GM12878 (cell line): ENCODE data around the gene IKZF1. TPM values are rescaled to one million over a fixed set of nuclear protein-coding genes. Genes with fewer than 3 reads are reported as not detected.
A peak's percentile ranks its signal among the peaks of the same experiment; 100 is the strongest.

Experiments
- BCL3 ChIP-seq: IDR thresholded peaks from 2 replicates; pipeline ENCODE4 v1.6.1; 2011; ENCODE audit warnings: borderline replicate concordance, low read depth, mild to moderate bottlenecking, moderate library complexity, low read length; ENCODE audit not compliant: insufficient read depth, poor library complexity, severe bottlenecking
- BHLHE40 ChIP-seq, 2 experiments: fragments of 450-650 bp in 1 of 2; IDR thresholded peaks; 2 replicates each; pipeline ENCODE4 v1.6.1; 2011 to 2017; ENCODE audit warnings: low read depth in 2 of 2, borderline replicate concordance in 1 of 2, improper control_type of control experiment in 1 of 2, low read length in 1 of 2, mild to moderate bottlenecking in 1 of 2
- CHD2 ChIP-seq: IDR thresholded peaks from 2 replicates; pipeline ENCODE4 v1.6.1; 2011; ENCODE audit warnings: low read depth, low read length, improper control_type of control experiment, borderline replicate concordance
- ELK1 ChIP-seq: IDR thresholded peaks from 2 replicates; pipeline ENCODE4 v1.6.1; 2012; ENCODE audit warnings: low read depth, low read length, improper control_type of control experiment
- EZH2 ChIP-seq: IDR thresholded peaks from 2 replicates; pipeline ENCODE4 v1.6.1; 2012; ENCODE audit warnings: low read depth, mild to moderate bottlenecking, control low read depth, inconsistent platforms, low read length, borderline replicate concordance; ENCODE audit not compliant: control insufficient read depth
- FOXM1 ChIP-seq: IDR thresholded peaks from 2 replicates; pipeline ENCODE4 v1.6.1; 2012; ENCODE audit warnings: low read depth, mild to moderate bottlenecking, inconsistent platforms, low read length, moderate library complexity
- HDAC6 ChIP-seq: fragments of 200-600 bp; sonication (generic); IDR thresholded peaks from one replicate; pipeline ENCODE4 v1.8.0; 2017; ENCODE audit warnings: antibody characterized with exemption; ENCODE audit not compliant: unreplicated experiment
- IRF3 ChIP-seq: fragments of 450-650 bp; IDR thresholded peaks from 2 replicates; pipeline ENCODE4 v1.6.1; 2014; ENCODE audit warnings: mild to moderate bottlenecking
- IRF4 ChIP-seq: IDR thresholded peaks from 2 replicates; pipeline ENCODE4 v1.6.1; 2011; ENCODE audit warnings: low read depth, low read length
- JUND ChIP-seq: IDR thresholded peaks from 2 replicates; pipeline ENCODE4 v1.6.1; 2012; ENCODE audit warnings: low read depth, mild to moderate bottlenecking, low read length, improper control_type of control experiment, moderate library complexity
- KAT2A ChIP-seq: conservative IDR thresholded peaks from 2 replicates; pipeline ENCODE4 v1.6.1; 2011; ENCODE audit warnings: low read depth, low read length; ENCODE audit not compliant: control insufficient read depth
- MEF2A ChIP-seq: IDR thresholded peaks from 2 replicates; pipeline ENCODE4 v1.6.1; 2011; ENCODE audit warnings: low read depth, mild to moderate bottlenecking, low read length, moderate library complexity; ENCODE audit not compliant: insufficient read depth
- MTA2 ChIP-seq: fragments of 450-650 bp; IDR thresholded peaks from 2 replicates; pipeline ENCODE4 v1.6.1; 2016; ENCODE audit warnings: low read depth, mild to moderate bottlenecking, moderate library complexity
- MYC ChIP-seq: IDR thresholded peaks from 2 replicates; pipeline ENCODE4 v1.6.1; 2011; ENCODE audit warnings: mild to moderate bottlenecking, low read length, moderate library complexity, inconsistent platforms; ENCODE audit not compliant: insufficient read depth, insufficient replicate concordance, insufficient read length, severe bottlenecking
- NFYA ChIP-seq: IDR thresholded peaks from 2 replicates; pipeline ENCODE4 v1.6.1; 2011; ENCODE audit warnings: low read depth, mild to moderate bottlenecking, low read length, improper control_type of control experiment, borderline replicate concordance
- NR2F1 ChIP-seq: fragments of 450-650 bp; conservative IDR thresholded peaks from 2 replicates; pipeline ENCODE4 v1.6.1; 2017; ENCODE audit warnings: mild to moderate bottlenecking
- NRF1 ChIP-seq: conservative IDR thresholded peaks from 2 replicates; pipeline ENCODE4 v1.6.1; 2011; ENCODE audit warnings: mild to moderate bottlenecking, low read depth, low read length, improper control_type of control experiment
- PAX8 ChIP-seq: fragments of 450-650 bp; IDR thresholded peaks from 2 replicates; pipeline ENCODE4 v1.6.1; 2017; ENCODE audit warnings: mild to moderate bottlenecking, moderate library complexity
- PML ChIP-seq: IDR thresholded peaks from 2 replicates; pipeline ENCODE4 v1.6.1; 2012; ENCODE audit warnings: low read length, inconsistent platforms
- POLR2AphosphoS2 ChIP-seq: IDR thresholded peaks from 2 replicates; pipeline ENCODE4 v1.6.1; 2011; ENCODE audit warnings: low read depth, mild to moderate bottlenecking, low read length, improper control_type of control experiment, moderate library complexity
- RELB ChIP-seq: fragments of 450-650 bp; IDR thresholded peaks from 2 replicates; pipeline ENCODE4 v1.6.1; 2017; ENCODE audit warnings: low read depth, mild to moderate bottlenecking, moderate library complexity
- SREBF2 ChIP-seq: IDR thresholded peaks from 2 replicates; pipeline ENCODE4 v1.6.1; 2012; ENCODE audit warnings: mild to moderate bottlenecking, low read length
- TBL1XR1 ChIP-seq: IDR thresholded peaks from 2 replicates; pipeline ENCODE4 v1.6.1; 2012; ENCODE audit warnings: low read depth, low read length, improper control_type of control experiment
- WRNIP1 ChIP-seq: IDR thresholded peaks from 2 replicates; pipeline ENCODE4 v1.6.1; 2011; ENCODE audit warnings: low read depth, low read length, improper control_type of control experiment, borderline replicate concordance
- ZNF217 ChIP-seq: fragments of 450-650 bp; IDR thresholded peaks from 2 replicates; pipeline ENCODE4 v1.6.1; 2017; ENCODE audit warnings: antibody characterized with exemption, mild to moderate bottlenecking
- ZNF274 ChIP-seq: IDR thresholded peaks from one replicate; pipeline ENCODE4 v1.8.0; 2011; ENCODE audit not compliant: insufficient read length, insufficient read depth
- ZNF622 ChIP-seq: fragments of 450-650 bp; IDR thresholded peaks from 2 replicates; pipeline ENCODE4 v1.6.1; 2017; ENCODE audit warnings: mild to moderate bottlenecking, inconsistent platforms
- polyA plus RNA-seq, 11 experiments: library from polyadenylated mRNA; depleted of rRNA in 4 of 11; unstranded in 6 of 11; stranded (reverse) in 5 of 11; fragments of >200 nt; fragmentation: Nextera tagmentation in 4 of 11; fragmentation: Illumina TruSeq in 1 of 11; extraction: Ambion mirVana in 4 of 11; extraction: Trizol in 1 of 11; gene quantifications; 1 replicate in 1 of 11; 2 replicates in 10 of 11; pipeline versions ENCODE4 v1.2.1 to v1.2.3, GENCODE V29; 2011 to 2016; ENCODE audit warnings: inconsistent platforms in 2 of 11, missing spikeins in 2 of 11, low read depth in 1 of 11
- total RNA-seq, 4 experiments: library from RNA; depleted of rRNA in 3 of 4; stranded (reverse); fragments of >200 nt in 3 of 4; fragmentation: Illumina TruSeq in 1 of 4; extraction: Trizol in 1 of 4; gene quantifications; 2 replicates each; pipeline versions ENCODE4 v1.2.1 to v1.2.3, GENCODE V29; 2013 to 2021

IKZF1 gene
- total and polyA plus RNA-seq, 10 of the 15 experiments (the other 5 are each of a cell fraction or from before 2014, with no cell fraction given), result 27.2 to 125 (median 71.6) TPM

GRCh38 chr7:50327443-50327842, 22.9 kb downstream of the IKZF1 start (continued):
- TF ChIP-seq ZNF217 (no peak), IRF3 (no peak), BHLHE40 (IDR thresholded peaks at IDR 0.05; ENCODE audit: borderline replicate concordance in 1 of 2, low read depth in 2 of 2, low read length in 1 of 2) (peak; percentile 64 to 69; a peak in 2 of 4 replicates), MEF2A (no peak), WRNIP1 (no peak), PAX8 (no peak), ELK1 (no peak), MTA2 (peak; percentile 57; the same call in 1 of the 2 replicates), CHD2 (no peak), NR2F1 (0 out of 2 replicates have a peak, but pooled peaks have one; percentile 17), KAT2A (no peak), FOXM1 (no peak), SREBF2 (no peak), JUND (no peak), ZNF622 (no peak), NFYA (no peak), MYC (no peak), NRF1 (no peak), BCL3 (peak; percentile 60), EZH2 (no peak), TBL1XR1 (no peak), ZNF274 (no peak), POLR2AphosphoS2 (no peak), HDAC6 (no peak), IRF4 (peak; percentile 76), PML (no peak), RELB (peak; percentile 94)
